ENCODE results near the gene EIF2AK2.

The EIF2AK2 gene

GRCh38 chr2:37156071-37156856 is 516 bp downstream of the EIF2AK2 start:
- TF ChIP-seq GLIS3 (CRISPR knock-in tag; IDR thresholded peaks at IDR 0.05) (no peak), ESRRG (CRISPR knock-in tag; IDR thresholded peaks at IDR 0.05) (no peak), CSDC2 (CRISPR knock-in tag; IDR thresholded peaks at IDR 0.05) (no peak), ISL1 (CRISPR knock-in tag; IDR thresholded peaks at IDR 0.05) (no peak), PPARA (CRISPR knock-in tag; IDR thresholded peaks at IDR 0.05; ENCODE audit: borderline replicate concordance) (no peak), SNAI2 (CRISPR knock-in tag; IDR thresholded peaks at IDR 0.05) (no peak)
- TF ChIP-seq, protein P1, sequence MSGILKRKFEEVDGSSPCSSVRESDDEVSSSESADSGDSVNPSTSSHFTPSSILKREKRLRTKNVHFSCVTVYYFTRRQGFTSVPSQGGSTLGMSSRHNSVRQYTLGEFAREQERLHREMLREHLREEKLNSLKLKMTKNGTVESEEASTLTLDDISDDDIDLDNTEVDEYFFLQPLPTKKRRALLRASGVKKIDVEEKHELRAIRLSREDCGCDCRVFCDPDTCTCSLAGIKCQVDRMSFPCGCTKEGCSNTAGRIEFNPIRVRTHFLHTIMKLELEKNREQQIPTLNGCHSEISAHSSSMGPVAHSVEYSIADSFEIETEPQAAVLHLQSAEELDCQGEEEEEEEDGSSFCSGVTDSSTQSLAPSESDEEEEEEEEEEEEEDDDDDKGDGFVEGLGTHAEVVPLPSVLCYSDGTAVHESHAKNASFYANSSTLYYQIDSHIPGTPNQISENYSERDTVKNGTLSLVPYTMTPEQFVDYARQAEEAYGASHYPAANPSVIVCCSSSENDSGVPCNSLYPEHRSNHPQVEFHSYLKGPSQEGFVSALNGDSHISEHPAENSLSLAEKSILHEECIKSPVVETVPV (CRISPR knock-in tag; IDR thresholded peaks at IDR 0.05) = 0 out of 2 replicates have a peak, but pooled peaks have one; percentile 34
- ATAC-seq = peak; percentile 70

- TF ChIP-seq ZFP3 (CRISPR knock-in tag; IDR thresholded peaks at IDR 0.05) = no peak
- TF ChIP-seq, protein P2, sequence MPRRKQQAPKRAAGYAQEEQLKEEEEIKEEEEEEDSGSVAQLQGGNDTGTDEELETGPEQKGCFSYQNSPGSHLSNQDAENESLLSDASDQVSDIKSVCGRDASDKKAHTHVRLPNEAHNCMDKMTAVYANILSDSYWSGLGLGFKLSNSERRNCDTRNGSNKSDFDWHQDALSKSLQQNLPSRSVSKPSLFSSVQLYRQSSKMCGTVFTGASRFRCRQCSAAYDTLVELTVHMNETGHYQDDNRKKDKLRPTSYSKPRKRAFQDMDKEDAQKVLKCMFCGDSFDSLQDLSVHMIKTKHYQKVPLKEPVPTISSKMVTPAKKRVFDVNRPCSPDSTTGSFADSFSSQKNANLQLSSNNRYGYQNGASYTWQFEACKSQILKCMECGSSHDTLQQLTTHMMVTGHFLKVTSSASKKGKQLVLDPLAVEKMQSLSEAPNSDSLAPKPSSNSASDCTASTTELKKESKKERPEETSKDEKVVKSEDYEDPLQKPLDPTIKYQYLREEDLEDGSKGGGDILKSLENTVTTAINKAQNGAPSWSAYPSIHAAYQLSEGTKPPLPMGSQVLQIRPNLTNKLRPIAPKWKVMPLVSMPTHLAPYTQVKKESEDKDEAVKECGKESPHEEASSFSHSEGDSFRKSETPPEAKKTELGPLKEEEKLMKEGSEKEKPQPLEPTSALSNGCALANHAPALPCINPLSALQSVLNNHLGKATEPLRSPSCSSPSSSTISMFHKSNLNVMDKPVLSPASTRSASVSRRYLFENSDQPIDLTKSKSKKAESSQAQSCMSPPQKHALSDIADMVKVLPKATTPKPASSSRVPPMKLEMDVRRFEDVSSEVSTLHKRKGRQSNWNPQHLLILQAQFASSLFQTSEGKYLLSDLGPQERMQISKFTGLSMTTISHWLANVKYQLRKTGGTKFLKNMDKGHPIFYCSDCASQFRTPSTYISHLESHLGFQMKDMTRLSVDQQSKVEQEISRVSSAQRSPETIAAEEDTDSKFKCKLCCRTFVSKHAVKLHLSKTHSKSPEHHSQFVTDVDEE (CRISPR knock-in tag; IDR thresholded peaks at IDR 0.05) = no peak
- no peak for TF ChIP-seq ZNF70 (CRISPR knock-in tag; IDR thresholded peaks at IDR 0.05)
- TF ChIP-seq, protein P3, sequence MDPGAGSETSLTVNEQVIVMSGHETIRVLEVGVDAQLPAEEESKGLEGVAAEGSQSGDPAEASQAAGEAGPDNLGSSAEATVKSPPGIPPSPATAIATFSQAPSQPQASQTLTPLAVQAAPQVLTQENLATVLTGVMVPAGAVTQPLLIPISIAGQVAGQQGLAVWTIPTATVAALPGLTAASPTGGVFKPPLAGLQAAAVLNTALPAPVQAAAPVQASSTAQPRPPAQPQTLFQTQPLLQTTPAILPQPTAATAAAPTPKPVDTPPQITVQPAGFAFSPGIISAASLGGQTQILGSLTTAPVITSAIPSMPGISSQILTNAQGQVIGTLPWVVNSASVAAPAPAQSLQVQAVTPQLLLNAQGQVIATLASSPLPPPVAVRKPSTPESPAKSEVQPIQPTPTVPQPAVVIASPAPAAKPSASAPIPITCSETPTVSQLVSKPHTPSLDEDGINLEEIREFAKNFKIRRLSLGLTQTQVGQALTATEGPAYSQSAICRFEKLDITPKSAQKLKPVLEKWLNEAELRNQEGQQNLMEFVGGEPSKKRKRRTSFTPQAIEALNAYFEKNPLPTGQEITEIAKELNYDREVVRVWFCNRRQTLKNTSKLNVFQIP (CRISPR knock-in tag; IDR thresholded peaks at IDR 0.05; ENCODE audit: borderline replicate concordance, low read depth) = no peak
- no peak for TF ChIP-seq ZC3H10 (CRISPR knock-in tag; IDR thresholded peaks at IDR 0.05)
- TF ChIP-seq GLIS3 (CRISPR knock-in tag; IDR thresholded peaks at IDR 0.05) = no peak
- no peak for TF ChIP-seq TOX (CRISPR knock-in tag; IDR thresholded peaks at IDR 0.05; ENCODE audit: borderline replicate concordance)
- TF ChIP-seq BACH2 (CRISPR knock-in tag; IDR thresholded peaks at IDR 0.05; ENCODE audit: borderline replicate concordance) = no peak
- TF ChIP-seq ESRRG (CRISPR knock-in tag; IDR thresholded peaks at IDR 0.05) = no peak
- no peak for ATAC-seq
Observed at GRCh38 chr2:37154785-37155184, 2.0 kb downstream of the EIF2AK2 start.

GRCh38 chr2:37153224-37153623 is 3.6 kb downstream of the EIF2AK2 start:
- TF ChIP-seq GLIS3 (CRISPR knock-in tag; IDR thresholded peaks at IDR 0.05) (no peak), ZNF8 (CRISPR knock-in tag; IDR thresholded peaks at IDR 0.05) (no peak), OSR1 (CRISPR knock-in tag; IDR thresholded peaks at IDR 0.05) (no peak), BACH2 (CRISPR knock-in tag; IDR thresholded peaks at IDR 0.05; ENCODE audit: borderline replicate concordance) (no peak)
- TF ChIP-seq, protein P1 (CRISPR knock-in tag; IDR thresholded peaks at IDR 0.05) = no peak

GRCh38 chr2:37149626-37150322 is 7.0 kb downstream of the EIF2AK2 start:
- ATAC-seq = no peak
- no peak for TF ChIP-seq ARNTL (CRISPR knock-in tag; IDR thresholded peaks at IDR 0.05; ENCODE audit: borderline replicate concordance, low read depth)
- TF ChIP-seq ZNF8 (CRISPR knock-in tag; IDR thresholded peaks at IDR 0.05) = no peak
- no peak for TF ChIP-seq SNAI2 (CRISPR knock-in tag; IDR thresholded peaks at IDR 0.05)
- TF ChIP-seq CREB5 (CRISPR knock-in tag; IDR thresholded peaks at IDR 0.05; ENCODE audit: low read depth) = no peak
- no peak for TF ChIP-seq CSDC2 (CRISPR knock-in tag; IDR thresholded peaks at IDR 0.05)
- no peak for TF ChIP-seq ISL1 (CRISPR knock-in tag; IDR thresholded peaks at IDR 0.05)
- TF ChIP-seq, protein P2 (CRISPR knock-in tag; IDR thresholded peaks at IDR 0.05) = no peak
- no peak for TF ChIP-seq PPARA (CRISPR knock-in tag; IDR thresholded peaks at IDR 0.05; ENCODE audit: borderline replicate concordance)
- TF ChIP-seq, protein P3 (CRISPR knock-in tag; IDR thresholded peaks at IDR 0.05; ENCODE audit: borderline replicate concordance, low read depth) = no peak
- TF ChIP-seq TCF4 (CRISPR knock-in tag; IDR thresholded peaks at IDR 0.05; ENCODE audit: borderline replicate concordance) = no peak
- no peak for TF ChIP-seq BACH2 (CRISPR knock-in tag; IDR thresholded peaks at IDR 0.05; ENCODE audit: borderline replicate concordance)

More at GRCh38 chr2:37153224-37153623, 3.6 kb downstream of the EIF2AK2 start:
- no peak for ATAC-seq
